GM18907 (cell line): ENCODE results near the gene IDUA.

ENCODE experiments used
- ATAC-seq: cut with Tn5 transposase; IDR thresholded peaks from one replicate; pipeline ENCODE4 v1.9.1; 2021; ENCODE audit warnings: mild to moderate bottlenecking, moderate library complexity; ENCODE audit not compliant: unreplicated experiment

IDUA gene

DNA sequence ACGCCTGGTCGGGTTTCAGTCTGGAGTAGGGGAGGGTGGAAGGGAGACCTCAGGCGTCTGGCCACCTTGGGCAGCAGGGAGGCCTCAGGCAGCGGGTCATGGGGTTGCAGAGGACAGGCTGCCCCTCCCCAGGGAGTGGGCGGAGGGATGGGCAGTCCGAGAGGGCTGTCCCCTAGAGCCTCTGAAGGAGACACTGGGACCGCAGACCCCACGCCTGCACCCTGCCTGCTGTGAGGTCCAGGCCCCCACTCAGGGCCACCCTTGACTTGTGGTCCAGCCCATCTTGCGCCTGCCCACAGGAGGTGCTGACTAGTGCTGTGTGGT is 41.0 kb downstream of the IDUA start:
- ATAC-seq = no peak

DNA sequence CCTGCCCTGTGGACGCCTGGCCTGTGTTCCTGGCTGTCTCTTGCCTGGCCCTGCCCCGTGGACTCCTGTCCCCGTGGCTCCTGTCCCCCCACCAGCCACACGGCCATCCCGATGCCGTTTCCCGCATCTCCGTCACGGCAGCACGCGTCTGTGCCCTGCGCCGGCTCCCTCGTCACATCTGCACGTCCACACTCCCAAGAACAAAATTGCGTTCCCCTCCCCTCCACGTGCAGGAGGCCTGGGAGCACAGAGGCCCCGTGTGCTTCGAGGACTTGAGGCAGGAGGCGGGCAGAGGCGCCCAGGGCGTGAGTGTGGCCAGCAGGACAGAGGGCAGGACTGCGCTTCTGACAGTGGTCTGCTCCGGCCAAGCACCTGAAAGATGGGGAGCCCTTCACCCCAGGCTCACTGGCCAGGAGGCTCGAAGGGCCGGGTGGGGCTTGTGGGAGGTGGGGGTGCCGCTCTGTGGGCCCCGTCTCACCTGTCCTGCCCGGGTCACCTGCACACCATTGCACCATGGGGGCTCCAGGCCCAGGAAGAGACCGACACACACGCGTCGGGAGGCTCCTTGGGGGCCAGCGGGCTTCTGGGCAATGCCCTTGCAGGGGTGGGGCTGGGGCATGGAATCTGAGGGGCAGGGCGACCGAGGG is 41.9 kb downstream of the IDUA start:
- ATAC-seq = no peak

DNA sequence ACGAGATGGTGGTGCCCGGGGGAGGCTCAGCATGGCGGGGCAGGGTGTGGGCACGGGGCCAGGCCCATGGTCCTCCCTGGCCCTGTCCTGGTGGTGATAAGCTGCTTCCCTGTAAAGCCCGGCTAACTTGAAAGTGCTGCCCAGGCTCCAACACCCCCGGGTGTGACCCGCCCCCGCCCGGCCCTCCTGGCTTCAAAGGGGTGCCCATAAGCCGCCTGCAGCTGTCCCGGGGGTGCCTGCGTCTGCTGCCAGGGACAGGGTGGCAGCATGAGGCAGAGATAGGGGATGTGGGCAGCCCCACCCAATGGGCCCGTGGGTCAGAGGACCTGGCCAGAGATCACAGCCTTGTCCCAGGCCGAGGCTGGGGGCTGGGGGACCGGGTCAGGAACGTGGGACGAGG is 42.7 kb downstream of the IDUA start:
- ATAC-seq = no peak

DNA sequence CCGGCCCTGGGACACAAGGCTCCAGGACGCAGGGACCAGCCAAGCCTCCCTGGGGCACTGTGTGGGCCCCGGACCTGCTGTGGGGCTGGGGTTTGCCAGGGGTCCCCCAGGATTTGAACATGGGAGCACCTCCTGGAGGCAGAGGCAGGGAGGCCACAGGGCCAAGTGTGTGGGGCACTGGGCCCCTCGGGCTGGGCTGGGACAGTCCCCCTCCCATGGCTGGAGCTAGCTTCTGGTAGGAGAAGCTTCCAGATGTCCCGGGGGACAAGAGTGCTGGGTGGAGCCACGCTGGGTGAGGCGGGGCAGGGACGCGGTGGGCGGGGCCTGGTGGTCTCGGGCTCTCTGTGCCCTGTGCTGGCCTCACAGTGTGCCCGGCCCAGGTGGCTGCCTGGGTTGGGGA is 43.2 kb downstream of the IDUA start:
- no peak for ATAC-seq

DNA sequence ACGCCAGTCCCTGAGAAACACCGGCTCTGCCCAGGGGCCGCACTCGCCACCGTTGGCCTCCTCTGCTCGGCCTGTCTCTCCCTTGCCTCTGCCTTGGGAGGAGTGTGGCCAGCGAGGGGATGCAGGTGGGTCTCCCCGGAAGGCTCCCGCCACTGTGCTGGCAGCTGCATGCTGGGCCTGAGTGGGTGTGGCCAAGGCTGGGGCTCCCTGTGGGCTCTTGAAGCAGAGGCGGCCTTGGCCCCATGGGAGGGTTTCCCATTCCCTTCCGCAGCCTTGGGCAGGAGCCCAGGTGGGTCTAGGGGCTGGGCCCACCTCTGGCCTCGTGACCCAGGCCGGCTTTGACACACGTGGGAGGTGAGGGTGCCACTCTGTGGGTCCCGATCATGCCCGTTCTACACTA is 43.7 kb downstream of the IDUA start:
- ATAC-seq = no peak

DNA sequence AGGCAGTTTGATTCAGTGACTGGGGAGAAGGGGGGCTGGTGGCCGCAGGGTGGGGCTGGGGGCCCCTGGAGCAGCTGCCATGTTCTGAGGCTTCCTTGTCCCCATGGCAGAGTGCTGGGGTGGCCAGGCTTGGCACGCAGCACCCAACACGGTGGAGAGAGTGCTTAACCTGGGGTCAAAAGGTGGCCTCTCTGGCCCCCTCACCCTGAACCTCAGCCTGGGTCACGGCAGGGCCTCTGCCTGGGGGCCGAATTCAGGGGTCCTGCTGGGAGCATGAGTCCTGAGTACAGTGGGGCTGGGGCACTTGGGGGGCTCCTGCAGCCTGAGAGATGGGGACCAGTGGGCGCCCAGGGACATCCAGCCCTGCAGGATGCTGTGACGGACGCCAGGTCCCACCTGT is 44.5 kb downstream of the IDUA start:
- no peak for ATAC-seq

DNA sequence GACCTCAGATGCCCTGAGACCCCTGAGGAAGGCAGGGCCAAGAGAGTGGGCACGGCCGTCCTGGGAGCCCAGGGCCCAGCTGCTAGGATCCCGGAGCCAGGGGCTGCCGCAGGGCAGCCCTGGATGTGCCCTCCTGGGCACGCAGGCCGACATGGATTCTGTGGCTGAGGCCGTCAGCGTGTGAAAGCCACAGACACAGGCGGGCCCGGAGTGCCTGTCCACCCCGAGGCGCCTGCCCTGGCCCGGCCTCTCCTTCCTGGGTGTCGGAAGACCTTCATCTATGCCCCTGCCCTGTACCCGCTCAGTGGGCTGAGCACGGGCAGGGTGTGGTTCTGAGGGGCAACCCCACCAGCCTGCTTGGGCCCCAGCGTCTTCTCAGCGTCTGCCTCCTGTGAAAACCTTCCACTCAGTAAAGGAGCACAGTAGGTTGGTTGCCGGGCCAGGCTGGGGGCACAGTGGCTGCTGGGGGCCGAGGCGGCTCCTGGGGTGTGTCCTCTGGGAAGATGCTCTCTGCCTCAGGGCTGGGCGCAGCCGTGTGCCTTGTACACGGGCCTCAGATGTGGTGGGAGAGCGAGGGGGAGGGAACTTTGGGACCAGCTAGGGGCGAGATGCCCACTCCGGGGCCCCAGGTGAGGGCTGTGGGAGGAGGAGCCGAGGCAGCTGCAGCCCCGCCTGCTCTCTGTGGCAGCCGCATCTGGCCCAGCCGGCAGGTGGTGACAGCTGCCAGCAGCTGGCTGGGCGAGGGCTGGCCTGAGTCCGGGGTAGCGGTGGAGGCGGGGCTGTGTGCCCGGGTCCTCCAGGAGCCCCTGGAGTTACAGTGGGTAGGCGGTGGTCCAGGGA is 45.3 kb downstream of the IDUA start:
- ATAC-seq = no peak

DNA sequence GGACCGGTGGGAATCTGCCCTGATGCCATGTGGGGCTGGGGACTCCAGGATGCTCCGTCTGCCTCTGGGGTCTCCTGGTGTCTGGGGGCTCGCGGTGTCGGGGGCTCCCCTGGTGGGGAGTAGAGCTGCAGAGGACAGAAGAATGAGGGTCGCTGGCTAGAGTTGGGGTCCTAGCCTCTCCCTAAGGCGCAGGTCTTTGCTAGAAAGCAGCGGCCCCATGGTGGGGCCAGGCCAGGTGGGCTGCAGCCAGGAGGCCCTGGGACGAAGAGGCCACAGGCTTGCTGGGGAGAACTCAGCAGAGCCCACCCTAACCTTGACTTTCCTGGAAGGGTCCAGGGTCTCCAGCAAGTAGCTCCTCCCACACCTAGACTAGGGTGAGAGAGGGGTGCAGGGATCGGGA is 46.0 kb downstream of the IDUA start:
- ATAC-seq = no peak

DNA sequence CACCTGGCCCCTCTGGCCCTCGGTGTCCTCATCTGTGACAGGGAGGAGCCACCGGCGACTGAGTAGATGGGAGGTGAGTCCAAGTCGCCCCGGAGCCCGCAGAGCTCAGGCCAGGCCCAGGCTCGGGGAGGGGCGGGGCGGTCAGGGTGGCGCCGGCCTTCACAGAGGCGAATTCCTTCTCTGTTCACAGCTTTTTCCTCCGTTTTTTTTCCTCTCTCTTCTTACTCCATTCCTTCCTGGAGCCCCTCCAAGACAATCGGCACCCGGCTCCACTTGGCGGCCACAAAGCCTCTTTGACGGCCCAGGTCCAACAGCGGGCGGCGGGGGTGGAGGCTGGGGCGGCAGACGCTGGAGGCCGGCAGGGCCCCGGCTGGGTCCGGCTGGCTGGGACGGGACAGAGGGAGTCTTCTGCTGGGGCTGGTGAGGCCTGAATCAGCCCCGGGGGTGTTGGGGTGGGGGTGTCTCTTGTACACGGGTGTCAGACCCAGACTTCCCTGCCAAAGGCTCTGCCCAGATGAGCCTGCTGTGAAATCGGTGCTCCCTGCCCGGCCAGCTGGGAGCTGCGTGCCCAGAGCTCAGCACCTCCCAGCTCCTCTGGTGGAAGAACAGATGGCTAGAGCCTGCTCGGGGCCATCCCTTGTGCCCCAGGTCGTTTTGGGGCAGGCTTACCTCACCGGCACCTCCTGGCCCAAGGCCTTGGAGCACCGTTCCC is 47.2 kb downstream of the IDUA start:
- no peak for ATAC-seq

DNA sequence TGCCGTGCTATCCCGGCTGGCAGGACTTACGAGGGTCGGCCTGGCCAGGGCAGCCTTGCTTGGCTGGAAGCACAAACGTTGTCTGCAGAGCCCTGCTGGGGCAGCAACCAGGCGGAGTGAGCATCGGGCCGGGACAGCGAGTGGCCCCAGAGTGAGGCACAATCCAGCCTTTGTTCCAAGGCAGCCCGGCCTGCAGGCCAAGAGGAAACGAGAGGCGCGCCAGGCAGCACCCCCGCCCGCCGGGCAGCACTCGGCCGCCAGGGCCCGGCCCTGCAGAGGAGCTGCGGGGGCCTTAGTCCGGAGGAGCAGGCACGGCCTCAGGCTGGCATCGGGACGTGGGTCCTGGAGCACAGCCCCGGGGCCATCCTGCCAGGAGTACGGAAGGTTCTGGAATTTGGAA is 48.7 kb downstream of the IDUA start:
- ATAC-seq = no peak

DNA sequence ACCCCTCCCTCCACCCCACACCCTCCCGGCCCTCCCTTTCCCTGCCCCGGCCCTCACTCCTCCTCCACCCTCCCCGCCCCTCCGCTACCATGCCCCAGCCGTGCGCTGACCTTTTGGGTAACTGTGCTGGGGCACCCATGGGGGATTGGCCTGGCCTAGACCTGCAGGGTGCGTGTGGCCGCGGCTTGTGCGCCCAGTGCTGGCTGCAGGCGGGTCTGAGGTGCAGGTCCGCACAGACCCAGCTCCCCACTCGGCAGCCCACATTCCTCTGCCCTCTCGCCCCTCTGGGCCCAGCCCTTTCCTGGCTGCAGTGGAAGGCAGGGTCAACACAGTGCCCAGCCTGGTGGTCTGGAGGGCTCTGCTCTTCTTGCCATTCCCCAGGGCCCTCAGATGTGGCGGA is 49.3 kb downstream of the IDUA start:
- no peak for ATAC-seq

DNA sequence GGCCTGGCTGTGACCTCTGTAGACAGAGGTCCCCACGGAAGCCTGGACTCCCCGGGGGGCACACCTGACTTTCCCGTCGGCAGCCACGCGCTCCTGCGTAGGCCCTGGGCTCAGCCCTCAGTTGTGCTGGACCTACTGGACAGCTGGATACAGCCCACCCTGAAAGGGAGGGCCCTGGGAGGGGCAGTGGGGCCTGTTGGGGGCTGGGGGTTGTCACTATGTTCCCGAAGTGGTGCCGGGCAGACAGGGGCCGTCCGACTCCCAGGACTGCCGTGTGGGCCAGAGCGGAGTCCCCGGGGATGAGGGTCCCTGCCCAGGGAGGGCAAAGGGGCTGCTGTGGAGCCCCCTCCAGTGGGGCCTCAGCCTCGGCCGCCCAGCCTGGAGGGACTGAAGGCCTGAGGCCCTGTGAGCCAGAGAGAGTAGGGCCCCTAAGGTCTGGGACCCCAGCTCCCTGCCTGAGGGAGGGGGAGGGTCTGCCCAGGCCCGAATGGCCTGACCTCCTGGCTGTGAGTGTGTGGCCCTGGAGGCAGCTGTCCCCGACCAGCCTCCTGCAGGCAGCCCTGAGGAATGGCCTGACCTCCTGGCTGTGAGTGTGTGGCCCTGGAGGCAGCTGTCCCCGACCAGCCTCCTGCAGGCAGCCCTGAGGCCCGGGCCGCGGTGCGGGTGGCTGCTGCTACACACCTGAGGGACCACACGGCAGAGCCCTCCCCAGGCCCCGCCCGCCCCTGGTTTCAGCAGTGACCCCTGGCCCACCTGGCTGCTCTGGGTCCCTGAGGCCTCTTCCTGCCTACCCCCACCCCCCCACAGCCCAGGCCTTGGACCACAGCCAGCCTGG is 50.3 kb downstream of the IDUA start:
- no peak for ATAC-seq

DNA sequence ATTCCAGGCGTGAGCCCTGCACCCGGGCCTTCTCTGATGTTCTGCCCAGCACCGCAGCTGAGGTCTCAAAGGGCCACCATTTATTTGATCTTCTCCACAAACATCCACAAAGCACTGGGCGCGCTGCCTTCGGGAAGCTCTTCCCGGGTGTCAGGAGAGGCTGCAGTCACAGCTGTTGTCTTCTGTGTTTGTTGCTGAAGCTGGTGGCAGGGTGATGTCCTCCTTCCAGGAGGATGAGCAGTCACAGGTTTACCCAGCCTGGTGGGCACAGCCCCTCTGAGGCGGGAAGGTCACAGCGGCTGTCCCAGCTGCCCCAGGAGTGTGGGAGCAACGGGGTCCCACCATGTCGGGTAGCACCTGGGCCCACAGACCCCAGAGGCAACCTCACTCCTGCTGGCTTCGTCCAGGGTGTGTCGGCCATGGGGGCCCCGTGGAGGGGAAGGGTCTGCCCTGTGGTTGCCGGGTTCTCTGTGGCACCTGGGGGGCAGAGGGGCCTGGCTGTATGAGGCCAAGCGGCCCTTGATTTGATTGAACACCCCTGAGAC is 52.2 kb downstream of the IDUA start:
- no peak for ATAC-seq

DNA sequence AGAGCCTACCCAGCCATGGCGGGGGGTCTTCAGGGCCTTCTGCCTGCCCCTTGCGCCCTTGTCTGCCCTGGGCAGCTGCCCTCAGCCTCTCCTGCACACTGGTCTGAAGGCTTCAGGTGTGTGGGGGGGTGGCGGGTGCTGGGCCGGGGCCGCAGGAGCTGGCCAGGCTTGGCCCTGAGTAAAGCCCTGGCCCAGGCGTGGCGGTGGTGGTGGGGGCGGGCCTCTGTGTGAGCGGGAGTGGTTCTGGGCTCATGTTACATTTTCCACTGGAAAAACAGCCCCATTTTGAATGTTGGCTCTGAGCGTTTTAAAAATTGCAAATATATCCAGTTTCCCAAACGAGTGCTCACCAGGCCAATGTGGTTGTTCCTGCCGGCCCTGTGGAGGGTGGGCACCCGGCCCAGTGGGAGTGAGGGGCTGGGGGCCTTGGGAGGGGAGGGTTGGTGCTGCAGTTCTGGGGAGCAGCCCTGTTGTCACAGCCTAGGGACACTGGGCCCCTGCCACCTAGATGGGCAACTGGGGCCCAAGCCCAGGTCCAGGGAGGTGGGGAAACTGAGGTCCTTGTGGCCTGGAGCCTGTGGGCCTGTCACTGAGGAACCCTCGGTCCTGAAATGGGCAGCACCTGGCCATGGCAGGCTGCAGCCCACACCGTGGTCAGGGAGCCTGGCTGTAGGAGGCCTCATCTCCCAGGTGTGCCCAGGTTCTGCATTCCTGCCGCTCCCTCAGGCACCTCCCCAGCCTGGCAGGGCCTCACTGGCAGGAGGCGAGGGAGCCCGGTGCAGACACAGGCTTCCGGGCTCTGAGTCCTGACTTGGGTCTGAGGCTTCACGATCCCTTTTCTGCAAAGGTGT is 52.9 kb downstream of the IDUA start:
- no peak for ATAC-seq

DNA sequence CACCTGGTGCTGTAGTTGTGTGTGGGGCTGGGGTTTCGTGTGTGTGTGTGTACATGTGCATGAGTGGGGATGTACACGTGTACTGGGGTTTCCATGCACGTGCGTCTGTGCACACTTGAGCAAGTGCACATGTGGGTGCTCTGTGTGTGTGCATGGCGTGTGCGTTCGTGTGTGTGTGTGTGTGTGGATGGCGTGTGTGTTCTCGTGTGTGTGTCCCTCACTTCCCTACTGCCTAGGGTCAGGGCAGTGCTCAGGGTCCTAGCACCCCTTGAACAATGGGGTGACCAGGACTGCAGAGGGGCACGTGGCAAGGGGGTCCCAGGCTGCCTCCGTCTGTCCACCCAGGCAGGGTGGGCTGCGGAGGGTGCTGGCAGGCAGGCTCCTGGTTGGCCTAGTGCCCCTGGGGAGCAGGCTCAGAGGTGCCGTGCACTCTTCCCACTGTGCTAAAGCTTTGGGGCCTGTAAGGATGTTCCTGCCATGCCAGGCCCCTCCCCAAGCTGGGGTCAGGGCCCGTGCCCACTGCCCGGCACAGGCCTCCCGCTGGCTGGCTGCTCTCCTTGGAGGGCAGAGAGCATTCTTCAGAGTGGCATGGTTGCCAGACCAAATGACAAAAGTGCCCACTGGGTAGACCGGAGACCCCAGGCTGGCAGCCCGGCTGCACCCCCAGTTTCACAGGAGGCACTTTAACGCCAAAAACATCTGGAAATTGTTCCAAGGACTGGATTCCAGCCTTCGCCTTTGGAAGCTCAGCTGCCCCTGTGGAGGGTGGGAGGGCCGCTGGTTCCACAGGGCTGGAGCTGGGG is 53.7 kb downstream of the IDUA start:
- ATAC-seq = no peak

DNA sequence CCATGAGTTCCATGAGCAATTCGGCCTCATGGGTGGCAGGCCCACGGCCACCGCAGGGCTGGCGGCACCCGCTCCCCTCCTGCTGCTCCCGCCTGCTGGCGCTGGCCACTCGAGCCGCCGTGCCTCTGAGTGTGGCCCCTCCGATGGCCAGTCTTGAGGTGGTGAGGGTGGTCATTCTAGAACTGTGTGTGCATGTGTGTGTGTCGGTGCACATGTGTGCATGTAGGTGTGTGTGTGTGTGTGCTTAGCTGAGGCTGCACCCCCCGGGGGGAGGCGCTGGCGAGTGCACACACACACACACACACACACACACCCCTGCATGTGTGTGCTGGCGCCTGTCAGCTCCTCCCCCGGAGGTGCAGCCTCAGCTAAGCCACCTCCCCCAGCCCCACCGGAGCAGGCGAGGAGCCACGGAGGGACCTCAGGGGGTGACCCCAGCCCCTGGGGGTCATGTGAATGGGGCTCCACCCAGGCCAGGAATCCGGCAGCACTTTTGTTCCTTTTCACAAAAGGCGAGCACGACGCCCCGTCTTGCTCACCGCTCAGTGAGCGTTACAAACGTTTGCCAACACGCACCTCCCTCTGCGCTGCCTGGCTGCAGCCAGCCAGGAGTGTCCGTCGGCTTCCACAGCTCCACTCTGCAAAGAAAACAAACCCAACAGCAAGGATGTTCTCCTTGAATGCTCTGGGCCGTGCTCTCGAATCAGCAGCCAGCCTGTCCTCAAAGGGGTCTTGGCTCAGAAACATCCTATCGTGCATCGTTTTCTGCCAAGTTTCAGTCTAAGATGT is 54.5 kb downstream of the IDUA start:
- ATAC-seq = no peak

DNA sequence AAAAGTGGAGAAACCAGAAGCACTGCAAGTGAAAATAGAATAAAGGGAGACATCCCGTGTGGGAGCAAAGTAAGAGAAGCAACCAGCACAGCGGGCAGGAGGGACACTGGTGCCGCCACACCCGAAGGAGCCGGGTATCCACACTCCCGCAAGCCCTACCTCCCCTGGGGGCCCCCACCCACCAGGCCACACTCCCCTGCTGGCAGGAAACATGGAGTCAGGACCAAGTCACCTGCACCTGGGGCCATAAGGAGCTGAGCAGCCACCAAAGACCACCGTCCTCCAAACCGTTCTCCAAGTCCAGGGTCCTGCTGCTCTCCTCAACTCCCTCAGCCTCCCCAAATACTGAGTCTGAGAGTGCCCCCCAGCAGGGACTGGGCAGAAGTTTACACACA is 55.1 kb downstream of the IDUA start:
- no peak for ATAC-seq

DNA sequence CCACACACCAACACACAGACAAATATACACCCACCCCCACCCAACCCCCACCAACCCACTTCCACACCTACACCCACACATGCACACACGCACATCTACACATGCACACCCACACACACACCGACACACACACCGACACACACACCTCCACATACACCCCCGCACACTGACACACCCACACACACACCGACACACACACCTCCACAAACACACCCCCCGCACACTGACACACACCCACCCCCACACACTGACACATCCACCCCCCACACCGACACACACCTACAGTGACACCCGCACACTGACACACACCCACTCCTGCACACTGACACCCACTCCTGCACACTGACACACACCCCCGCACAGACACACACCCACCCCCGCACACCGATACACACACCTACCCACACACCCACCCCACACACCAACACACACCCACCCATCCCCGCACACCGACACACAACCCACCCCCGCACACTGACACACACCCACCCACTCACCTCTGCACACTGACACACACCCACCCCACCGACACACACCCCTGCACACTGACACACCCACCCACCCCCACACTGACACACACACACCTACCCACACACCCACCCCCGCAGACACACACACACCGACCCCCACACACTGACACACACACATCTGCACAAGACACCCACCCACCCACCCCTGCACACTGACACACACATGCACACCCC is 55.7 kb downstream of the IDUA start:
- no peak for ATAC-seq
